AG10803 (cell line): Measurements from ENCODE around the gene TFF1.

ENCODE experiments used
- DNase-seq: peaks from one replicate; pipeline ENCODE4 v3.0.0; 2010; ENCODE audit warnings: low read depth
- H3K4me3 ChIP-seq: 2 replicates; pipeline ENCODE4 v1.5.1; 2011; ENCODE audit warnings: mild to moderate bottlenecking, low read length, control low read depth
- TF ChIP-seq, protein P1 (sequence below): conservative IDR thresholded peaks from 2 replicates; pipeline ENCODE4 v1.5.1; 2011; ENCODE audit warnings: mild to moderate bottlenecking, low read length, control low read depth, inconsistent platforms

The TFF1 gene

GRCh38 chr21:42312626-42313104, 53.7 kb downstream of the TFF1 start:
- H3K4me3 ChIP-seq: no peak overlapping the region
- no peak for DNase-seq
- TF ChIP-seq, protein P1, sequence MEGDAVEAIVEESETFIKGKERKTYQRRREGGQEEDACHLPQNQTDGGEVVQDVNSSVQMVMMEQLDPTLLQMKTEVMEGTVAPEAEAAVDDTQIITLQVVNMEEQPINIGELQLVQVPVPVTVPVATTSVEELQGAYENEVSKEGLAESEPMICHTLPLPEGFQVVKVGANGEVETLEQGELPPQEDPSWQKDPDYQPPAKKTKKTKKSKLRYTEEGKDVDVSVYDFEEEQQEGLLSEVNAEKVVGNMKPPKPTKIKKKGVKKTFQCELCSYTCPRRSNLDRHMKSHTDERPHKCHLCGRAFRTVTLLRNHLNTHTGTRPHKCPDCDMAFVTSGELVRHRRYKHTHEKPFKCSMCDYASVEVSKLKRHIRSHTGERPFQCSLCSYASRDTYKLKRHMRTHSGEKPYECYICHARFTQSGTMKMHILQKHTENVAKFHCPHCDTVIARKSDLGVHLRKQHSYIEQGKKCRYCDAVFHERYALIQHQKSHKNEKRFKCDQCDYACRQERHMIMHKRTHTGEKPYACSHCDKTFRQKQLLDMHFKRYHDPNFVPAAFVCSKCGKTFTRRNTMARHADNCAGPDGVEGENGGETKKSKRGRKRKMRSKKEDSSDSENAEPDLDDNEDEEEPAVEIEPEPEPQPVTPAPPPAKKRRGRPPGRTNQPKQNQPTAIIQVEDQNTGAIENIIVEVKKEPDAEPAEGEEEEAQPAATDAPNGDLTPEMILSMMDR: no peak
